HepG2 (cell line): ENCODE data around the gene SLC5A5. TPM values are rescaled to one million over a fixed set of nuclear protein-coding genes. Genes with fewer than 3 reads are reported as not detected.
A peak's percentile ranks its signal among the peaks of the same experiment; 100 is the strongest.

Experiments
- BRD4 ChIP-seq: sonication (generic); formaldehyde crosslinking; IDR thresholded peaks from 2 replicates; pipeline ENCODE4 v1.4.0; 2020; ENCODE audit warnings: missing genetic modification reagents
- CREB1 ChIP-seq, 2 experiments: fragments of 450-650 bp in 1 of 2; IDR thresholded peaks; 2 replicates each; pipeline ENCODE4 v1.6.1; 2016 to 2017; ENCODE audit warnings: control low read depth in 1 of 2, mild to moderate bottlenecking in 1 of 2, missing compliant biosample characterization in 1 of 2, missing genetic modification characterization in 1 of 2
- HHEX ChIP-seq: IDR thresholded peaks from 2 replicates; pipeline ENCODE4 v1.6.1; 2016; ENCODE audit warnings: control low read depth
- JUN ChIP-seq: sonication (generic); formaldehyde crosslinking; IDR thresholded peaks from 2 replicates; pipeline ENCODE4 v1.4.0; 2020; ENCODE audit warnings: mild to moderate bottlenecking, missing genetic modification reagents
- PCBP2 ChIP-seq: fragments of 200-400 bp; formaldehyde crosslinking; optimal IDR thresholded peaks from 2 replicates; pipeline ENCODE3; 2018; ENCODE audit warnings: low read length, low read depth; ENCODE audit not compliant: poor library complexity, severe bottlenecking
- SMC3 ChIP-seq: IDR thresholded peaks from 2 replicates; pipeline ENCODE4 v1.6.1; 2011; ENCODE audit warnings: low read length, improper control_type of control experiment
- TBP ChIP-seq: sonication (generic); formaldehyde crosslinking; IDR thresholded peaks from 2 replicates; pipeline ENCODE4 v1.5.0; 2020; ENCODE audit warnings: missing genetic modification reagents
- TP53 ChIP-seq: sonication (generic); formaldehyde crosslinking; conservative IDR thresholded peaks from 2 replicates; pipeline ENCODE4 v1.4.0; 2020; ENCODE audit warnings: missing genetic modification reagents
- ZBTB21 ChIP-seq: sonication (generic); formaldehyde crosslinking; IDR thresholded peaks from 2 replicates; pipeline ENCODE4 v1.4.0; 2020; ENCODE audit warnings: missing genetic modification reagents
- ZNF232 ChIP-seq: sonication (generic); formaldehyde crosslinking; IDR thresholded peaks from 2 replicates; pipeline ENCODE4 v1.4.0; 2020; ENCODE audit warnings: missing genetic modification reagents, borderline replicate concordance
- ZNF335 ChIP-seq: sonication (generic); formaldehyde crosslinking; IDR thresholded peaks from 2 replicates; pipeline ENCODE4 v1.4.0; 2020; ENCODE audit warnings: missing genetic modification reagents
- ZNF44 ChIP-seq: sonication (generic); formaldehyde crosslinking; IDR thresholded peaks from 2 replicates; pipeline ENCODE4 v1.5.1; 2020; ENCODE audit warnings: mild to moderate bottlenecking, missing genetic modification reagents
- polyA plus RNA-seq, 8 experiments: library from polyadenylated mRNA; depleted of rRNA in 3 of 8; stranded (reverse) in 7 of 8; unstranded in 1 of 8; fragments of >200 nt; fragmentation: Illumina TruSeq in 4 of 8; extraction: Trizol in 4 of 8; gene quantifications; 2 replicates each; pipeline versions ENCODE4 v1.2.1 to v1.2.3, GENCODE V29; 2011 to 2016; ENCODE audit warnings: low read depth in 4 of 8, missing spikeins in 1 of 8, mixed read lengths in 1 of 8; ENCODE audit not compliant: insufficient read depth in 1 of 8
- total RNA-seq, 5 experiments: library from RNA; depleted of rRNA; stranded (reverse); fragments of >200 nt; fragmentation: Illumina TruSeq; extraction: Trizol; gene quantifications; 2 replicates each; pipeline ENCODE4 v1.2.3, GENCODE V29; 2016; ENCODE audit warnings: low read depth in 1 of 5
- TF ChIP-seq, protein P1 (sequence below): sonication (generic); formaldehyde crosslinking; IDR thresholded peaks from 2 replicates; pipeline ENCODE4 v1.8.0; 2023; ENCODE audit warnings: mild to moderate bottlenecking, missing genetic modification reagents
- TF ChIP-seq, protein P2 (sequence below): sonication (generic); formaldehyde crosslinking; IDR thresholded peaks from 2 replicates; pipeline ENCODE4 v1.4.0; 2020; ENCODE audit warnings: missing genetic modification reagents, borderline replicate concordance
- TF ChIP-seq, protein P3 (sequence below): IDR thresholded peaks from 2 replicates; pipeline ENCODE4 v1.6.1; 2016; ENCODE audit warnings: missing genetic modification reagents, missing compliant biosample characterization
- TF ChIP-seq, protein P4 (sequence below): IDR thresholded peaks from 2 replicates; pipeline ENCODE4 v1.6.1; 2016; ENCODE audit warnings: mild to moderate bottlenecking, missing biosample characterization, missing genetic modification reagents
- TF ChIP-seq, protein P5 (sequence below): sonication (generic); formaldehyde crosslinking; IDR thresholded peaks from 2 replicates; pipeline ENCODE4 v1.4.0; 2020; ENCODE audit warnings: missing genetic modification reagents, borderline replicate concordance
- TF ChIP-seq, protein P6 (sequence below): sonication (generic); formaldehyde crosslinking; IDR thresholded peaks from 2 replicates; pipeline ENCODE4 v1.4.0; 2020; ENCODE audit warnings: mild to moderate bottlenecking, missing genetic modification reagents
- TF ChIP-seq, protein P7 (sequence below): sonication (generic); formaldehyde crosslinking; IDR thresholded peaks from 2 replicates; pipeline ENCODE4 v1.8.0; 2022; ENCODE audit warnings: low read depth, missing genetic modification reagents
- TF ChIP-seq, protein P8 (sequence below): sonication (generic); formaldehyde crosslinking; IDR thresholded peaks from 2 replicates; pipeline ENCODE4 v1.9.0; 2021; ENCODE audit warnings: missing genetic modification reagents, borderline replicate concordance

SLC5A5 gene
- total and polyA plus RNA-seq, 2 of the 13 experiments (the other 11 are each of a cell fraction or from before 2014, with no cell fraction given), result not detected

DNA sequence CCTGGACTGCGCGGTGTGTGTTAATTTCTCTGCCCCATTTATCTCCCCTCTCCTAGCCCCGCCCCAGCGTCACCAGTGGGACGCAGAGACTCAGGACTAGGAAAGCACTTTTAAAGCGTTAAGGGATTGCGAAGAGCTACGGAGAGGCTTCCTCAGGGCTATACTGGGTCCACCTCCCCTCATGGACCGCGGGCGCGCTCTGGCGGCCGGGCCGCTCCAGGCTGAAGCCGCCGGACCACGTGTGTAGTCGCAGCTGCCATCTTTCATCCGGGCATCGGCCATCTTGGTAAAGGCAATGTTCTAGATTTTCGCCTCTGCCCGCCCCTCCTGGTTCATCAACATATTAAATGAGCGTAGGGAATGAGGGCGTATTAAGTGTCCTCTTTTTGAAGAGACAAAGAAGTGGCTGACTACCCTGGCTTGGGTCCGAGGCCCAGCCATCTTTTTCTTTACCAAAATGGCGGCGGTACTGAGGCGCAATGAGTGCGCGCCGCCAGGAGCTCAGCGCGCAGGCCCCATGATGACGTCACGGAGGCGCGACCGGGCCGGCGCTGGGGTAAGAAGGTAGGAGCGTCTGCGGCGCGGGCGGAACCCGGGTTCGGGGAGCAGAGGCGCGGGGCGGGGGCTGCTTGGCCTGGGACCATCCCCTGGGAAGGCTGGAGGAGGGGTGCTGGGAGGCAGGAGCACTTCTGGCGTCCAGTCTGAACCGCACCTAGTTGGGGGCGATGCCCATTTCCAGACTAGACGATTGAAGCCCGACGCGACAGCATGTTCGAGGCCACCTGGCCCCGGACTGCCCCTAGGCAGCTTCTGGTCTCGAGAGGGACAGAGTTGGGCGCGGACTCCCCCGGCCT lies 61.0 kb downstream of the SLC5A5 start, which contains the start of gene CCDC124 (continued):
- peak; percentile 61; the same call in 1 of the 2 replicates for TF ChIP-seq ZBTB21 (CRISPR knock-in tag)
- peak; percentile 40; the same call in 1 of the 2 replicates for TF ChIP-seq JUN
- no peak for TF ChIP-seq TBP (CRISPR knock-in tag)
- TF ChIP-seq, protein P1, sequence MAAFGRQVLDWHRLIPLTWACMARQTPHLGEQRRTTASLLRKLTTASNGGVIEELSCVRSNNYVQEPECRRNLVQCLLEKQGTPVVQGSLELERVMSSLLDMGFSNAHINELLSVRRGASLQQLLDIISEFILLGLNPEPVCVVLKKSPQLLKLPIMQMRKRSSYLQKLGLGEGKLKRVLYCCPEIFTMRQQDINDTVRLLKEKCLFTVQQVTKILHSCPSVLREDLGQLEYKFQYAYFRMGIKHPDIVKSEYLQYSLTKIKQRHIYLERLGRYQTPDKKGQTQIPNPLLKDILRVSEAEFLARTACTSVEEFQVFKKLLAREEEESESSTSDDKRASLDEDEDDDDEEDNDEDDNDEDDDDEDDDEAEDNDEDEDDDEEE (CRISPR knock-in tag), result no peak
- TF ChIP-seq SMC3, result peak; percentile 79
- TF ChIP-seq BRD4, result peak; percentile 92
- TF ChIP-seq ZNF335 (CRISPR knock-in tag), result peak; percentile 93
- no peak for TF ChIP-seq TP53 (CRISPR knock-in tag)
- TF ChIP-seq HHEX (CRISPR knock-in tag), result no peak
- TF ChIP-seq, protein P2, sequence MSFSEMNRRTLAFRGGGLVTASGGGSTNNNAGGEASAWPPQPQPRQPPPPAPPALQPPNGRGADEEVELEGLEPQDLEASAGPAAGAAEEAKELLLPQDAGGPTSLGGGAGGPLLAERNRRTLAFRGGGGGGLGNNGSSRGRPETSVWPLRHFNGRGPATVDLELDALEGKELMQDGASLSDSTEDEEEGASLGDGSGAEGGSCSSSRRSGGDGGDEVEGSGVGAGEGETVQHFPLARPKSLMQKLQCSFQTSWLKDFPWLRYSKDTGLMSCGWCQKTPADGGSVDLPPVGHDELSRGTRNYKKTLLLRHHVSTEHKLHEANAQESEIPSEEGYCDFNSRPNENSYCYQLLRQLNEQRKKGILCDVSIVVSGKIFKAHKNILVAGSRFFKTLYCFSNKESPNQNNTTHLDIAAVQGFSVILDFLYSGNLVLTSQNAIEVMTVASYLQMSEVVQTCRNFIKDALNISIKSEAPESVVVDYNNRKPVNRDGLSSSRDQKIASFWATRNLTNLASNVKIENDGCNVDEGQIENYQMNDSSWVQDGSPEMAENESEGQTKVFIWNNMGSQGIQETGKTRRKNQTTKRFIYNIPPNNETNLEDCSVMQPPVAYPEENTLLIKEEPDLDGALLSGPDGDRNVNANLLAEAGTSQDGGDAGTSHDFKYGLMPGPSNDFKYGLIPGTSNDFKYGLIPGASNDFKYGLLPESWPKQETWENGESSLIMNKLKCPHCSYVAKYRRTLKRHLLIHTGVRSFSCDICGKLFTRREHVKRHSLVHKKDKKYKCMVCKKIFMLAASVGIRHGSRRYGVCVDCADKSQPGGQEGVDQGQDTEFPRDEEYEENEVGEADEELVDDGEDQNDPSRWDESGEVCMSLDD (CRISPR knock-in tag), result no peak
- TF ChIP-seq, protein P3, sequence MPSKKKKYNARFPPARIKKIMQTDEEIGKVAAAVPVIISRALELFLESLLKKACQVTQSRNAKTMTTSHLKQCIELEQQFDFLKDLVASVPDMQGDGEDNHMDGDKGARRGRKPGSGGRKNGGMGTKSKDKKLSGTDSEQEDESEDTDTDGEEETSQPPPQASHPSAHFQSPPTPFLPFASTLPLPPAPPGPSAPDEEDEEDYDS (CRISPR knock-in tag), result peak; percentile 18; the same call in 1 of the 2 replicates
- TF ChIP-seq, protein P4, sequence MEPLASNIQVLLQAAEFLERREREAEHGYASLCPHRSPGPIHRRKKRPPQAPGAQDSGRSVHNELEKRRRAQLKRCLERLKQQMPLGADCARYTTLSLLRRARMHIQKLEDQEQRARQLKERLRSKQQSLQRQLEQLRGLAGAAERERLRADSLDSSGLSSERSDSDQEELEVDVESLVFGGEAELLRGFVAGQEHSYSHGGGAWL, result peak; percentile 87; the same call in 1 of the 2 replicates
- TF ChIP-seq, protein P5, sequence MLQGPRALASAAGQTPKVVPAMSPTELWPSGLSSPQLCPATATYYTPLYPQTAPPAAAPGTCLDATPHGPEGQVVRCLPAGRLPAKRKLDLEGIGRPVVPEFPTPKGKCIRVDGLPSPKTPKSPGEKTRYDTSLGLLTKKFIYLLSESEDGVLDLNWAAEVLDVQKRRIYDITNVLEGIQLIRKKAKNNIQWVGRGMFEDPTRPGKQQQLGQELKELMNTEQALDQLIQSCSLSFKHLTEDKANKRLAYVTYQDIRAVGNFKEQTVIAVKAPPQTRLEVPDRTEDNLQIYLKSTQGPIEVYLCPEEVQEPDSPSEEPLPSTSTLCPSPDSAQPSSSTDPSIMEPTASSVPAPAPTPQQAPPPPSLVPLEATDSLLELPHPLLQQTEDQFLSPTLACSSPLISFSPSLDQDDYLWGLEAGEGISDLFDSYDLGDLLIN, result no peak
- no peak for TF ChIP-seq ZNF44 (CRISPR knock-in tag)
- peak; percentile 100 for TF ChIP-seq CREB1 (IDR thresholded peaks at IDR 0.05)
- peak; percentile 100 for TF ChIP-seq CREB1 (CRISPR knock-in tag; IDR thresholded peaks at IDR 0.05)
- TF ChIP-seq PCBP2, result no peak
- TF ChIP-seq, protein P6, sequence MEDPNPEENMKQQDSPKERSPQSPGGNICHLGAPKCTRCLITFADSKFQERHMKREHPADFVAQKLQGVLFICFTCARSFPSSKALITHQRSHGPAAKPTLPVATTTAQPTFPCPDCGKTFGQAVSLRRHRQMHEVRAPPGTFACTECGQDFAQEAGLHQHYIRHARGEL, result no peak
- TF ChIP-seq, protein P7, sequence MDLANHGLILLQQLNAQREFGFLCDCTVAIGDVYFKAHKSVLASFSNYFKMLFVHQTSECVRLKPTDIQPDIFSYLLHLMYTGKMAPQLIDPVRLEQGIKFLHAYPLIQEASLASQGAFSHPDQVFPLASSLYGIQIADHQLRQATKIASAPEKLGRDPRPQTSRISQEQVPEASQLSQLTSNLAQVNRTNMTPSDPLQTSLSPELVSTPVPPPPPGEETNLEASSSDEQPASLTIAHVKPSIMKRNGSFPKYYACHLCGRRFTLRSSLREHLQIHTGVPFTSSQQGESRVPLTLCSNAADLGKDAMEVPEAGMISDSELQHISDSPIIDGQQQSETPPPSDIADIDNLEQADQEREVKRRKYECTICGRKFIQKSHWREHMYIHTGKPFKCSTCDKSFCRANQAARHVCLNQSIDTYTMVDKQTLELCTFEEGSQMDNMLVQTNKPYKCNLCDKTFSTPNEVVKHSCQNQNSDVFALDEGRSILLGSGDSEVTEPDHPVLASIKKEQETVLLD (CRISPR knock-in tag), result no peak
- TF ChIP-seq, protein P8, sequence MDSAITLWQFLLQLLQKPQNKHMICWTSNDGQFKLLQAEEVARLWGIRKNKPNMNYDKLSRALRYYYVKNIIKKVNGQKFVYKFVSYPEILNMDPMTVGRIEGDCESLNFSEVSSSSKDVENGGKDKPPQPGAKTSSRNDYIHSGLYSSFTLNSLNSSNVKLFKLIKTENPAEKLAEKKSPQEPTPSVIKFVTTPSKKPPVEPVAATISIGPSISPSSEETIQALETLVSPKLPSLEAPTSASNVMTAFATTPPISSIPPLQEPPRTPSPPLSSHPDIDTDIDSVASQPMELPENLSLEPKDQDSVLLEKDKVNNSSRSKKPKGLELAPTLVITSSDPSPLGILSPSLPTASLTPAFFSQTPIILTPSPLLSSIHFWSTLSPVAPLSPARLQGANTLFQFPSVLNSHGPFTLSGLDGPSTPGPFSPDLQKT, result no peak
- TF ChIP-seq ZNF232 (CRISPR knock-in tag), result no peak
